Hippocampal formation (tissue), 2 donors: Measurements from ENCODE around the gene KLF14.
A peak's percentile ranks its signal among the peaks of the same experiment; 100 is the strongest.
"Not testable (repeated sequence)": the region's sequence is repeated elsewhere in the genome, so short reads cannot be mapped to it uniquely, and the experiment has no call there.

Experiments used
- DNase-seq, 2 donors: peaks; one replicate each; lab custom pipeline; 2025; lab: John Stamatoyannopoulos, UW

KLF14 gene

GRCh38 chr7:130733931-130734814 lies at the start of gene KLF14:
Gene KLF14, minus strand, starts transcription at chr7:130734207. Its CDS starts 174 bp downstream, at chr7:130734033.
- no peak for DNase-seq

GRCh38 chr7:130781346-130781745 lies 47.3 kb upstream of the KLF14 start:
- DNase-seq: no peak

- no peak for DNase-seq
Measured at GRCh38 chr7:130777426-130777825, 43.4 kb upstream of the KLF14 start.

GRCh38 chr7:130772456-130772855 lies 38.4 kb upstream of the KLF14 start:
- DNase-seq: not testable (repeated sequence)

GRCh38 chr7:130768854-130769253 lies 34.8 kb upstream of the KLF14 start:
- no peak for DNase-seq

GRCh38 chr7:130764569-130764968 lies 30.6 kb upstream of the KLF14 start:
- DNase-seq: not testable (repeated sequence)

- DNase-seq: peak in 1 of 2 donors; percentile 54
Measured at GRCh38 chr7:130758429-130759056, 24.5 kb upstream of the KLF14 start.

GRCh38 chr7:130756316-130756715 lies 22.3 kb upstream of the KLF14 start:
- DNase-seq: no peak

- no peak for DNase-seq
Measured at GRCh38 chr7:130752424-130752823, 18.4 kb upstream of the KLF14 start.

- no peak for DNase-seq
Measured at GRCh38 chr7:130750755-130751154, 16.7 kb upstream of the KLF14 start.

- no peak for DNase-seq
Measured at GRCh38 chr7:130748531-130749389, 14.8 kb upstream of the KLF14 start.

GRCh38 chr7:130741331-130741995 lies 7.5 kb upstream of the KLF14 start:
- DNase-seq: no peak

GRCh38 chr7:130740606-130741005 lies 6.6 kb upstream of the KLF14 start:
- DNase-seq: no peak

GRCh38 chr7:130736298-130736900 lies 2.4 kb upstream of the KLF14 start:
- DNase-seq: no peak

- no peak for DNase-seq
Measured at GRCh38 chr7:130734815-130735716, 1.1 kb upstream of the KLF14 start.

- DNase-seq: no peak
Measured at GRCh38 chr7:130732980-130733930, 752 bp downstream of the KLF14 start.

GRCh38 chr7:130723784-130724183 lies 10.2 kb downstream of the KLF14 start:
- no peak for DNase-seq

GRCh38 chr7:130721486-130722277 lies 12.3 kb downstream of the KLF14 start:
- peak; percentile 52 to 59 for DNase-seq
